Measurements from ENCODE around the gene TBC1D14.
"Not testable (repeated sequence)": the region's sequence is repeated elsewhere in the genome, so short reads cannot be mapped to it uniquely, and the experiment has no call there.

TBC1D14 gene

GRCh38 chr4:6907658-6908191, 1.9 kb upstream of the TBC1D14 start:
- peak overlapping the region; percentile 97 for H3K4me2 ChIP-seq
- H3K4me3 ChIP-seq = no peak overlapping the region
- peak overlapping the region; percentile 98; the same call in 1 of the 2 replicates for H3K9ac ChIP-seq

GRCh38 chr4:6908432-6909112, 1.1 kb upstream of the TBC1D14 start:
- H3K4me2 ChIP-seq = peak overlapping the region; percentile 97
- peaks cover 29% of the 10 kb centered on the region for H4K20me1 ChIP-seq
- H3K9me3 ChIP-seq = no peaks in the 10 kb centered on the region
- no peaks in the 10 kb centered on the region for H3K27me3 ChIP-seq
- H3K4me3 ChIP-seq = peak overlapping the region; percentile 96
- H3K27ac ChIP-seq = peak overlapping the region; percentile 99
- peak overlapping the region; percentile 98 for H3K9ac ChIP-seq
- TF ChIP-seq Cebpa-rat (IDR thresholded peaks at IDR 0.05) = no peak
- H3K4me1 ChIP-seq = peaks cover 81% of the 10 kb centered on the region
- no peaks in the 10 kb centered on the region for H3K36me3 ChIP-seq

More at GRCh38 chr4:6907658-6908191, 1.9 kb upstream of the TBC1D14 start:
- no peaks in the 10 kb centered on the region for H3K27me3 ChIP-seq
- H3K27ac ChIP-seq = no peak overlapping the region
- H3K36me3 ChIP-seq = no peaks in the 10 kb centered on the region
- peaks cover 20% of the 10 kb centered on the region for H4K20me1 ChIP-seq
- peaks cover 81% of the 10 kb centered on the region for H3K4me1 ChIP-seq
- H3K9me3 ChIP-seq = no peaks in the 10 kb centered on the region
- TF ChIP-seq Cebpa-rat (IDR thresholded peaks at IDR 0.05) = no peak

- Histone ChIP-seq H3K4me1 (peaks cover 81% of the 10 kb centered on the region), H3K9me3 (no peaks in the 10 kb centered on the region), H4K20me1 (peaks cover 42% of the 10 kb centered on the region), H3K9ac (peak overlapping the region; percentile 98), H3K4me2 (peak overlapping the region; percentile 97), H3K4me3 (peak overlapping the region; percentile 96), H3K36me3 (no peaks in the 10 kb centered on the region), H3K27me3 (no peaks in the 10 kb centered on the region), H3K27ac (peak overlapping the region; percentile 99)
- TF ChIP-seq Cebpa-rat (IDR thresholded peaks at IDR 0.05) = no peak
Measured at GRCh38 chr4:6909970-6910339, 329 bp downstream of the TBC1D14 start.

GRCh38 chr4:6910340-6910959, 824 bp downstream of the TBC1D14 start:
- H3K4me2 ChIP-seq = peak overlapping the region; percentile 97
- peaks cover 81% of the 10 kb centered on the region for H3K4me1 ChIP-seq
- peak overlapping the region; percentile 98 for H3K9ac ChIP-seq
- TF ChIP-seq Cebpa-rat (IDR thresholded peaks at IDR 0.05) = no peak
- H3K9me3 ChIP-seq = no peaks in the 10 kb centered on the region
- H3K36me3 ChIP-seq = peaks cover 4% of the 10 kb centered on the region; the same call in 1 of the 2 replicates
- no peaks in the 10 kb centered on the region for H3K27me3 ChIP-seq
- peaks cover 47% of the 10 kb centered on the region for H4K20me1 ChIP-seq
- peak overlapping the region; percentile 99 for H3K27ac ChIP-seq
- H3K4me3 ChIP-seq = peak overlapping the region; percentile 96

GRCh38 chr4:6910960-6911874, 1.6 kb downstream of the TBC1D14 start:
- no peaks in the 10 kb centered on the region for H3K9me3 ChIP-seq
- peak overlapping the region; percentile 96 for H3K4me3 ChIP-seq
- peak overlapping the region; percentile 98 for H3K9ac ChIP-seq
- H3K27me3 ChIP-seq = no peaks in the 10 kb centered on the region
- peaks cover 9% of the 10 kb centered on the region; the same call in 1 of the 2 replicates for H3K36me3 ChIP-seq
- H3K4me1 ChIP-seq = peaks cover 81% of the 10 kb centered on the region
- H3K27ac ChIP-seq = peak overlapping the region; percentile 99
- H4K20me1 ChIP-seq = peaks cover 55% of the 10 kb centered on the region
- peak overlapping the region; percentile 97 for H3K4me2 ChIP-seq
- no peak for TF ChIP-seq Cebpa-rat (IDR thresholded peaks at IDR 0.05)

GRCh38 chr4:6911917-6912316, 2.3 kb downstream of the TBC1D14 start:
- H3K27me3 ChIP-seq, H3K9me3 ChIP-seq: not testable (repeated sequence)
- Histone ChIP-seq H3K36me3 (peaks cover 15% of the 10 kb centered on the region; the same call in 1 of the 2 replicates), H3K4me1 (peaks cover 81% of the 10 kb centered on the region), H4K20me1 (peaks cover 62% of the 10 kb centered on the region), H3K4me3 (peak overlapping the region; percentile 96), H3K9ac (peak overlapping the region; percentile 98), H3K27ac (peak overlapping the region; percentile 99), H3K4me2 (peak overlapping the region; percentile 97)

- peaks cover 67% of the 10 kb centered on the region for H4K20me1 ChIP-seq
- H3K4me2 ChIP-seq = peak overlapping the region; percentile 97
- peak overlapping the region; percentile 99 for H3K27ac ChIP-seq
- peaks cover 15% of the 10 kb centered on the region; the same call in 1 of the 2 replicates for H3K36me3 ChIP-seq
- peak overlapping the region; percentile 98 for H3K9ac ChIP-seq
- H3K4me1 ChIP-seq = peaks cover 82% of the 10 kb centered on the region
- H3K4me3 ChIP-seq = peak overlapping the region; percentile 96
- H3K9me3 ChIP-seq = no peaks in the 10 kb centered on the region
- no peak for TF ChIP-seq Cebpa-rat (IDR thresholded peaks at IDR 0.05)
- no peaks in the 10 kb centered on the region for H3K27me3 ChIP-seq
Measured at GRCh38 chr4:6912441-6912840, 2.8 kb downstream of the TBC1D14 start.

- peak overlapping the region; percentile 98; the same call in 1 of the 2 replicates for H3K9ac ChIP-seq
- peaks cover 82% of the 10 kb centered on the region for H3K4me1 ChIP-seq
- H3K27me3 ChIP-seq = no peaks in the 10 kb centered on the region
- H3K27ac ChIP-seq = peak overlapping the region; percentile 99
- peak overlapping the region; percentile 97 for H3K4me2 ChIP-seq
- H4K20me1 ChIP-seq = peaks cover 77% of the 10 kb centered on the region
- no peak overlapping the region for H3K4me3 ChIP-seq
- no peaks in the 10 kb centered on the region for H3K9me3 ChIP-seq
- no peak for TF ChIP-seq Cebpa-rat (IDR thresholded peaks at IDR 0.05)
- H3K36me3 ChIP-seq = peaks cover 15% of the 10 kb centered on the region; the same call in 1 of the 2 replicates
Measured at GRCh38 chr4:6913350-6913905, 3.8 kb downstream of the TBC1D14 start.

- H3K4me1 ChIP-seq = peaks cover 85% of the 10 kb centered on the region
- peak overlapping the region; percentile 99 for H3K27ac ChIP-seq
- H3K27me3 ChIP-seq = no peaks in the 10 kb centered on the region
- peaks cover 15% of the 10 kb centered on the region; the same call in 1 of the 2 replicates for H3K36me3 ChIP-seq
- no peaks in the 10 kb centered on the region for H3K9me3 ChIP-seq
- H4K20me1 ChIP-seq = peaks cover 87% of the 10 kb centered on the region
- no peak overlapping the region for H3K4me3 ChIP-seq
- no peak for TF ChIP-seq Cebpa-rat (IDR thresholded peaks at IDR 0.05)
- peak overlapping the region; percentile 97 for H3K4me2 ChIP-seq
- peak overlapping the region; percentile 47 for H3K9ac ChIP-seq
Measured at GRCh38 chr4:6914448-6914847, 4.8 kb downstream of the TBC1D14 start.

Data from BLaER1 (cell line).